GM23248 (cell line): ENCODE measurements around the gene BPIFB6. TPM values are rescaled to one million over a fixed set of nuclear protein-coding genes. Genes with fewer than 3 reads are reported as not detected.

Experiments
- DNase-seq: peaks from one replicate; pipeline ENCODE4 v3.0.0-alpha.2; 2015
- H2AFZ ChIP-seq: fragments of 200-600 bp; sonication (generic); 2 replicates; pipeline ENCODE4 v1.6.1; 2016; ENCODE audit warnings: antibody characterized with exemption
- H3F3A ChIP-seq: fragments of 200-600 bp; sonication (generic); 2 replicates; pipeline ENCODE4 v1.6.1; 2016; ENCODE audit warnings: mild to moderate bottlenecking, antibody characterized with exemption, mixed run types; ENCODE audit not compliant: insufficient read depth
- H3K27ac ChIP-seq: fragments of 200-600 bp; sonication (generic); 2 replicates; pipeline ENCODE4 v1.5.1; 2016; ENCODE audit warnings: mild to moderate bottlenecking
- H3K27me3 ChIP-seq: fragments of 200-600 bp; sonication (generic); replicated peaks from 2 replicates; pipeline ENCODE4 v1.6.1; 2016; ENCODE audit warnings: mild to moderate bottlenecking; ENCODE audit not compliant: insufficient read depth
- H3K36me3 ChIP-seq: fragments of 200-600 bp; sonication (generic); 2 replicates; pipeline ENCODE4 v1.6.1; 2016; ENCODE audit warnings: low read depth, mild to moderate bottlenecking
- H3K4me1 ChIP-seq: fragments of 200-600 bp; sonication (generic); 2 replicates; pipeline ENCODE4 v1.6.1; 2016; ENCODE audit warnings: mild to moderate bottlenecking; ENCODE audit not compliant: insufficient read depth
- H3K4me2 ChIP-seq: fragments of 200-600 bp; sonication (generic); one replicate; pipeline ENCODE4 v1.6.1; 2016; ENCODE audit warnings: mild to moderate bottlenecking; ENCODE audit not compliant: unreplicated experiment
- H3K4me3 ChIP-seq: fragments of 200-600 bp; sonication (generic); 2 replicates; pipeline ENCODE4 v1.5.1; 2016; ENCODE audit warnings: mild to moderate bottlenecking
- H3K79me2 ChIP-seq: fragments of 200-600 bp; sonication (generic); 2 replicates; pipeline ENCODE4 v1.6.1; 2016; ENCODE audit warnings: mild to moderate bottlenecking; ENCODE audit not compliant: insufficient read depth
- H3K9ac ChIP-seq: fragments of 200-600 bp; sonication (generic); 2 replicates; pipeline ENCODE4 v1.6.1; 2016; ENCODE audit warnings: mild to moderate bottlenecking
- H3K9me2 ChIP-seq: fragments of 200-600 bp; sonication (generic); 2 replicates; pipeline ENCODE4 v1.6.1; 2016; ENCODE audit warnings: mixed run types, mild to moderate bottlenecking, moderate library complexity; ENCODE audit not compliant: insufficient read depth
- H3K9me3 ChIP-seq: fragments of 200-600 bp; sonication (generic); one replicate; pipeline ENCODE4 v1.6.1; 2017; ENCODE audit warnings: low read depth
- H4K20me1 ChIP-seq: fragments of 200-600 bp; sonication (generic); 2 replicates; pipeline ENCODE4 v1.6.0; 2016; ENCODE audit not compliant: insufficient read depth
- EZH2 ChIP-seq: fragments of 200-600 bp; sonication (generic); IDR thresholded peaks from 2 replicates; pipeline ENCODE4 v1.6.1; 2018; ENCODE audit warnings: antibody characterized with exemption, mild to moderate bottlenecking; ENCODE audit not compliant: insufficient read depth, poor library complexity, severe bottlenecking
- EZH2phosphoT487 ChIP-seq: fragments of 200-600 bp; sonication (generic); IDR thresholded peaks from 2 replicates; pipeline ENCODE4 v1.6.1; 2018; ENCODE audit warnings: antibody characterized with exemption, moderate library complexity, mild to moderate bottlenecking, low read depth; ENCODE audit not compliant: insufficient read depth
- WGBS, 2 experiments: methylation state at CpG; one replicate each; pipeline ENCODE4 v1.1.6; 2015 to 2017; ENCODE audit warnings: low lambda C conversion rate in 2 of 2, low coverage in 1 of 2; ENCODE audit errors: missing lambda C conversion rate in 2 of 2; 5-methylcytosine and 5-hydroxymethylcytosine counted together
- in situ Hi-C: fragments of 300-500 bp; cut with MboI; formaldehyde crosslinking; loops from 2 replicates; pipeline ENCODE4 v1.15.0; 2020
- polyA plus RNA-seq: library from polyadenylated mRNA; unstranded; fragments of >200 nt; fragmentation: Nextera tagmentation; extraction: Ambion mirVana; gene quantifications from 2 replicates; pipeline ENCODE4 v1.2.1, GENCODE V29; 2016
- total RNA-seq: library from RNA; depleted of rRNA; stranded (reverse); fragments of >200 nt; shearing (Covaris generic); gene quantifications from 2 replicates; pipeline ENCODE4 v1.2.3, GENCODE V29; 2014

Gene BPIFB6
- total and polyA plus RNA-seq, 2 experiments from 2014 or later = not detected

DNA sequence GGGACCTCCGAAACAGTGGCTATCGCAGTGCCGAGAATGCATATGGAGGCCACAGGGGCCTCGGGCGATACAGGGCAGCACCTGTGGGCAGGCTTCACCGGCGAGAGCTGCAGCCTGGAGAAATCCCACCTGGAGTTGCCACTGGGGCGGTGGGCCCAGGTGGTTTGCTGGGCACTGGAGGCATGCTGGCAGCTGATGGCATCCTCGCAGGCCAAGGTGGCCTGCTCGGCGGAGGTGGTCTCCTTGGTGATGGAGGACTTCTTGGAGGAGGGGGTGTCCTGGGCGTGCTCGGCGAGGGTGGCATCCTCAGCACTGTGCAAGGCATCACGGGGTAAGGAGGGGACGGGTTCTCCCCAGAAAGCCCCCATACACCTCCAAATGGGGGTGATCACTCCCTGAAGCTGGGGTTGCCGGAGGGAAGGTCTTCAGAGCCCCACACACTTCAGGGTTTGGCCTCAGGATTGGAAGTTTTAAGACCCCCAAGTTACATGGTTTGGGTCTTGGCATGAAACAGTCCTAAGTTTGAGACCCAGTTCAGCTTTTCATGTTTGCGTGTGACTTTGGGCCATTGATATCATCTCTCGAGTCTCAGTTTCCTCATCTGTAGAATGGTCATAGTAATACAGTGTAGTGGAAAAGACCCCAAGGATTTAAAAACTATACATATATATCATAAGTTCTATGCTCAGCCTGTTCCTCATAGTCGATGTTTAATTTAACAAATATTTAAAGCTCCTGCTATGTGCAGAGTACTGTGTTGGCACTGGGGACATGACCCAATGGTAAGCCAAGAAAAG lies 52.3 kb downstream of the BPIFB6 start:
- H3K79me2 ChIP-seq = no peaks in the 10 kb centered on the region
- H3K4me3 ChIP-seq = no peak overlapping the region
- peaks cover 6% of the 10 kb centered on the region; the same call in 1 of the 2 replicates for H3K4me1 ChIP-seq
- H3F3A ChIP-seq = no peaks in the 10 kb centered on the region
- no peak overlapping the region for H3K27ac ChIP-seq
- H3K9ac ChIP-seq = no peak overlapping the region
- WGBS, 2 experiments = 57 to 71% methylated on average over 18 to 20 of the region's 20 CpGs
- no peak for DNase-seq
- no peaks in the 10 kb centered on the region for H4K20me1 ChIP-seq
- in situ Hi-C loops = no loop called here
- TF ChIP-seq EZH2 (no peak), EZH2phosphoT487 (no peak)
- peaks cover 33% of the 10 kb centered on the region for H3K27me3 ChIP-seq
- no peak overlapping the region for H2AFZ ChIP-seq
- no peaks in the 10 kb centered on the region for H3K36me3 ChIP-seq
- no peaks in the 10 kb centered on the region for H3K9me3 ChIP-seq
- no peaks in the 10 kb centered on the region for H3K9me2 ChIP-seq
- H3K4me2 ChIP-seq = no peak overlapping the region

DNA sequence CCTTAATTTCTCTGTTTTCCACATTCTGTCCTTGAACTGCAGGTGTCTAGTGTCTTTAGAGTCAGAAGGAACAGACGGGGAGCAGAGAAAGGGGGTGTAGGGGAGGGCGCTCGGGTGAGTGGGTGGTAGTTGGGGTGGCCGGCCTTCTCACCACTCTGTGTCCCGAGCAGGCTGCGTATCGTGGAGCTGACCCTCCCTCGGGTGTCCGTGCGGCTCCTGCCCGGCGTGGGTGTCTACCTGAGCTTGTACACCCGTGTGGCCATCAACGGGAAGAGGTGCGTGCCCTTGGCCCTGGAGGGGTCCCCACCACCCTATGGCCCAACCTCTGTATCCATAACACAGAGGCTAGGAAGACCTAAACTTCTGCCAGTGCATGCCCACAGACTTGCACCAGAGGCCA lies 53.3 kb downstream of the BPIFB6 start:
- H3K9me3 ChIP-seq = no peaks in the 10 kb centered on the region
- no peak overlapping the region for H3K27ac ChIP-seq
- in situ Hi-C loops = no loop called here
- H4K20me1 ChIP-seq = no peaks in the 10 kb centered on the region
- H3K9ac ChIP-seq = no peak overlapping the region
- no peak overlapping the region for H2AFZ ChIP-seq
- H3K4me3 ChIP-seq = no peak overlapping the region
- TF ChIP-seq EZH2phosphoT487 (no peak), EZH2 (no peak)
- WGBS, 2 experiments = 75 to 76% methylated on average over 9 to 15 of the region's 15 CpGs
- no peaks in the 10 kb centered on the region for H3K79me2 ChIP-seq
- H3K4me2 ChIP-seq = no peak overlapping the region
- no peak for DNase-seq
- no peaks in the 10 kb centered on the region for H3F3A ChIP-seq
- H3K36me3 ChIP-seq = no peaks in the 10 kb centered on the region
- H3K9me2 ChIP-seq = no peaks in the 10 kb centered on the region
- no peaks in the 10 kb centered on the region for H3K4me1 ChIP-seq
- peaks cover 42% of the 10 kb centered on the region for H3K27me3 ChIP-seq

DNA sequence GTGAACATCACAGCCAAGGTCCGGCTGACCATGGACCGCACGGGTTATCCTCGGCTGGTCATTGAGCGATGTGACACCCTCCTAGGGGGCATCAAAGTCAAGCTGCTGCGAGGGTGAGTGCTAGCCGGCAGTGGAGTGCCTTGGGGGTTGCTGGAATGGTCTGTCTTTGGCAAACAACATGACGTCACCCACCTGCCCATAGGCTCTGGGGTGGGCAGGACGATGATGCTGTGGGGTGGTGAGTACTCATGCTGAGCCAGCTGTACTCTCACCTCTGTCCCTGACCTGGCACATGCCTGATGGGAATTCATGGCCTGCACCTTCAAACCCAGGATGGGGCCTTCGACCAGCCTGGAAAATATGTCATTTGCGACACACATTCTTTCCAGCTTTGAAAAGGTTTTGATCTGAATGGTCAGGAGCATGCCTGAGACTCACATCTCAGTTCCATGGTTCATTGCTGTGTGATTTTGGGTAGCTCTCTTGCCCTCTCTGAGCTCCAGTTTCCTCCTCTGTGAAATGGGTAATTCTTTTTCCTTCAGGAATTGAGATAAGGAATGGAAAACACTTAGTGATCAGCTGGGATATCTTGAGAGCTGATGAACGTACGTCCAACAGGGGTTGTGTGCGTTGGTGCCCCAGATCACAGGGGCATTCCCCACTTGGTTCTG lies 54.7 kb downstream of the BPIFB6 start:
- WGBS, 2 experiments = 58 to 61% methylated on average over 14 of the region's 14 CpGs
- Histone ChIP-seq H3K9ac (no peak overlapping the region), H2AFZ (no peak overlapping the region), H3K4me1 (no peaks in the 10 kb centered on the region), H3F3A (no peaks in the 10 kb centered on the region), H3K4me3 (no peak overlapping the region), H3K27ac (no peak overlapping the region), H3K9me3 (no peaks in the 10 kb centered on the region), H3K79me2 (no peaks in the 10 kb centered on the region), H4K20me1 (no peaks in the 10 kb centered on the region), H3K9me2 (no peaks in the 10 kb centered on the region), H3K4me2 (no peak overlapping the region), H3K36me3 (no peaks in the 10 kb centered on the region), H3K27me3 (peaks cover 49% of the 10 kb centered on the region)
- in situ Hi-C loops = no loop called here
- TF ChIP-seq EZH2 (no peak), EZH2phosphoT487 (no peak)
- DNase-seq = no peak

DNA sequence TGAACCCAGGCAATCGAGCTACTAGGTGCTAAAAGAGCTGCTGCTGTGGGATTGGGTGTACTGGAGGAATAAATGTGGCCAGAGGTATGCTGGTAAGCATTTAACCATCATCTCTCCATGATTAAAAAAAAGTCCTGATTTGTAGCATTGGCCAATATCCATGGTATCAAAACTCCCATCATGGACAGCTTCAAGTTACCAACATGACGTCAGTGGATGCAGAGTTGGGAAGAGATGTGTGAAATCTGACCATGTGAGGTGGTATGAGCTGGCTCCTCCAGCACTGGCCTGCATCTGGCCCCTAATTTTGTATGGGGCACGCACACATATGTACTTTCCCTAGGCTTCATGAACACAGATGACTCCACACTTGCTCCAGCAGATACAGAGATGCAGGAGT lies 59.7 kb downstream of the BPIFB6 start:
- Histone ChIP-seq H3K9me3 (no peaks in the 10 kb centered on the region), H3K4me2 (no peak overlapping the region), H3K36me3 (no peaks in the 10 kb centered on the region), H3K4me1 (no peaks in the 10 kb centered on the region), H3K79me2 (no peaks in the 10 kb centered on the region), H3K9me2 (no peaks in the 10 kb centered on the region), H3K27ac (no peak overlapping the region), H4K20me1 (no peaks in the 10 kb centered on the region), H3K9ac (no peak overlapping the region), H3K4me3 (no peak overlapping the region), H3K27me3 (peaks cover 31% of the 10 kb centered on the region), H3F3A (no peaks in the 10 kb centered on the region), H2AFZ (no peak overlapping the region)
- 37 to 52% methylated on average over 3 of the region's 3 CpGs for WGBS, 2 experiments
- TF ChIP-seq EZH2 (no peak), EZH2phosphoT487 (no peak)
- in situ Hi-C loops = no loop called here
- DNase-seq = no peak
